Spleen (tissue), 11 donors: ENCODE results near the gene ESAM. TPM values are rescaled to one million over a fixed set of nuclear protein-coding genes. Genes with fewer than 3 reads are reported as not detected.

Experiments used
- DNase-seq: peaks from one replicate; pipeline ENCODE4 v3.0.0-alpha.2; 2020
- H3K27ac ChIP-seq, 8 donors: fragments of 200-600 bp; sonication (generic) in 7 of 8; 1 replicate in 4 of 8; 2 replicates in 4 of 8; pipeline versions ENCODE4 v1.5.0 to v1.8.0; 2016 to 2021; ENCODE audit warnings: inconsistent platforms in 4 of 8, mild to moderate bottlenecking in 4 of 8, moderate library complexity in 1 of 8
- H3K27me3 ChIP-seq, 7 donors: fragments of 200-600 bp; sonication (generic) in 6 of 7; replicated peaks in 1 of 7; 1 replicate in 4 of 7; 2 replicates in 3 of 7; pipeline versions ENCODE4 v1.5.0 to v1.8.0; 2016 to 2021; ENCODE audit warnings: inconsistent platforms in 3 of 7, mild to moderate bottlenecking in 1 of 7
- H3K36me3 ChIP-seq, 6 donors: fragments of 200-600 bp; sonication (generic) in 5 of 6; 1 replicate in 4 of 6; 2 replicates in 2 of 6; pipeline versions ENCODE4 v1.5.0 to v1.8.0; 2016 to 2021; ENCODE audit warnings: inconsistent platforms in 2 of 6
- H3K4me1 ChIP-seq, 6 donors: fragments of 200-600 bp; sonication (generic) in 5 of 6; 1 replicate in 3 of 6; 2 replicates in 3 of 6; pipeline versions ENCODE4 v1.5.0 to v1.8.0; 2016 to 2021; ENCODE audit warnings: inconsistent platforms in 3 of 6
- H3K4me3 ChIP-seq, 8 donors: fragments of 200-600 bp; sonication (generic) in 7 of 8; 1 replicate in 4 of 8; 2 replicates in 4 of 8; pipeline versions ENCODE4 v1.5.0 to v1.8.0; 2016 to 2021; ENCODE audit warnings: inconsistent platforms in 4 of 8, mild to moderate bottlenecking in 4 of 8, moderate library complexity in 2 of 8
- H3K9me3 ChIP-seq, 8 donors: fragments of 200-600 bp; sonication (generic) in 7 of 8; 1 replicate in 4 of 8; 2 replicates in 4 of 8; pipeline versions ENCODE4 v1.5.0 to v1.8.0; 2016 to 2021; ENCODE audit warnings: inconsistent platforms in 4 of 8
- CTCF ChIP-seq, 11 experiments: fragments of 200-600 bp in 7 of 11; fragments of 450-650 bp in 4 of 11; sonication (generic) in 4 of 11; IDR thresholded peaks in 8 of 11; conservative IDR thresholded peaks in 3 of 11; 1 replicate in 7 of 11; 2 replicates in 4 of 11; pipeline versions ENCODE4 v1.4.0 to v1.8.0; 2016 to 2021; ENCODE audit warnings: antibody characterized with exemption in 11 of 11, inconsistent platforms in 4 of 11, mild to moderate bottlenecking in 1 of 11
- POLR2A ChIP-seq, 3 donors: fragments of 450-650 bp; IDR thresholded peaks; one replicate each; pipeline ENCODE4 v1.5.1; 2017; ENCODE audit warnings: antibody characterized with exemption in 3 of 3, mild to moderate bottlenecking in 1 of 3
- POLR2AphosphoS5 ChIP-seq, 3 donors: sonication (generic); formaldehyde crosslinking; IDR thresholded peaks; one replicate each; pipeline ENCODE4 v1.5.1; 2017; ENCODE audit warnings: antibody characterized with exemption in 3 of 3
- WGBS, 5 donors: extraction: QIAGEN DNeasy Blood & Tissue Kit in 3 of 5; methylation state at CpG; one replicate each; pipeline versions ENCODE4 v1.1.5 to v1.1.7; 2013 to 2018; 5-methylcytosine and 5-hydroxymethylcytosine counted together
- intact Hi-C: fragments of 100-400 bp; cut with DNase I; formaldehyde crosslinking; loops from one replicate; pipeline ENCODE4 v1.15.0; 2023; ENCODE audit warnings: low total_unique reads
- polyA plus RNA-seq, 3 donors: library from polyadenylated mRNA; stranded (reverse); fragments of 200-250 nt; gene quantifications; one replicate each; pipeline ENCODE4 v1.2.1, GENCODE V29; 2013
- total RNA-seq, 7 donors: library from RNA; depleted of rRNA in 3 of 7; stranded (reverse); fragments of >200 nt in 3 of 7; fragmentation: NEBNext Ultra II Directional in 4 of 7; extraction: Animal tissue kit (Norgen Biotek cat#: 25700) in 4 of 7; gene quantifications; one replicate each; pipeline versions ENCODE4 v1.1.0 to v1.2.1, GENCODE V29; 2016 to 2021
- donor health status: healthy with polysubstance abuse.
- donor health status: DM: no; HTN: no; CAD: no; lungs with moderate emphysema.
- donor health status: DM: no; HTN: no; CAD: no.
- donor health status: Bipolar disorder and iron deficiency.
- donor health status: healthy.
- donor health status: DM: no; HTN: no; CAD: no.
- donor health status: DM: yes; HTN: yes; CAD: no.

The ESAM gene
- total and polyA plus RNA-seq, 10 donors, result 14.3 to 49.2 (median 28.8) TPM

- Histone ChIP-seq H3K4me3 (peak overlapping the region in 7 of 8 donors; percentile 21 to 81 (median 63)), H3K36me3 (peaks cover 0 to 2% (median 0%) of the 10 kb centered on the region in 6 donors), H3K27me3 (peaks cover 0 to 55% (median 34%) of the 10 kb centered on the region in 7 donors), H3K4me1 (peaks cover 32 to 75% (median 58%) of the 10 kb centered on the region in 6 donors), H3K9me3 (no peaks in the 10 kb centered on the region), H3K27ac (peak overlapping the region; percentile 54 to 83 (median 70))
- intact Hi-C loops, result loop anchor here (5.0 kb wide), 1 partner anchor 87 kb away; the partner anchor contains the start of genes SIAE and SPA17
- TF ChIP-seq POLR2AphosphoS5 (IDR thresholded peaks at IDR 0.05) (peak; percentile 44 to 79 (median 66)), CTCF (IDR thresholded peaks at IDR 0.05 in 8 of 11, conservative IDR thresholded peaks at IDR 0.05 in 3 of 11) (peak in 1 of 11 experiments; percentile 15), POLR2A (IDR thresholded peaks at IDR 0.05) (no peak)
- WGBS, 5 donors, result 15 to 37% (median 24%) methylated on average over 30 to 52 of the region's 52 CpGs
- peak; percentile 83 for DNase-seq
Measured at GRCh38 chr11:124759266-124760204, 2.6 kb downstream of the ESAM start.

GRCh38 chr11:124758355-124759265 is 3.5 kb downstream of the ESAM start:
- no peak for TF ChIP-seq POLR2A (IDR thresholded peaks at IDR 0.05)
- TF ChIP-seq CTCF (IDR thresholded peaks at IDR 0.05 in 8 of 11, conservative IDR thresholded peaks at IDR 0.05 in 3 of 11), result peak; percentile 43 to 81 (median 67)
- TF ChIP-seq POLR2AphosphoS5 (IDR thresholded peaks at IDR 0.05), result peak in 2 of 3 donors; percentile 56 to 71
- H3K4me1 ChIP-seq, result peaks cover 32 to 72% (median 58%) of the 10 kb centered on the region in 6 donors

GRCh38 chr11:124757320-124757719 is 4.8 kb downstream of the ESAM start:
- DNase-seq, result no peak
- Histone ChIP-seq H3K27ac (no peak overlapping the region), H3K27me3 (peaks cover 0 to 48% (median 34%) of the 10 kb centered on the region in 7 donors)

More at GRCh38 chr11:124758355-124759265, 3.5 kb downstream of the ESAM start:
- Histone ChIP-seq H3K27ac (peak overlapping the region in 7 of 8 donors; percentile 41 to 83 (median 70)), H3K4me3 (peak overlapping the region in 6 of 8 donors; percentile 15 to 81 (median 63)), H3K9me3 (no peaks in the 10 kb centered on the region), H3K36me3 (no peaks in the 10 kb centered on the region), H3K27me3 (peaks cover 0 to 55% (median 34%) of the 10 kb centered on the region in 7 donors)
- intact Hi-C loops, result no loop called here
- peak; percentile 94 for DNase-seq
- 24 to 38% (median 31%) methylated on average over 41 to 53 of the region's 53 CpGs for WGBS, 5 donors

More at GRCh38 chr11:124757320-124757719, 4.8 kb downstream of the ESAM start:
- no peaks in the 10 kb centered on the region for H3K9me3 ChIP-seq
- intact Hi-C loops, result no loop called here
- 85 to 95% (median 91%) methylated on average over 3 of the region's 3 CpGs for WGBS, 5 donors
- no peak overlapping the region for H3K4me3 ChIP-seq
- no peaks in the 10 kb centered on the region for H3K36me3 ChIP-seq
- no peak for TF ChIP-seq CTCF (IDR thresholded peaks at IDR 0.05 in 8 of 11, conservative IDR thresholded peaks at IDR 0.05 in 3 of 11)
- H3K4me1 ChIP-seq, result peaks cover 27 to 72% (median 49%) of the 10 kb centered on the region in 6 donors
